Measurements from ENCODE around the gene SGSM1. TPM values are rescaled to one million over a fixed set of nuclear protein-coding genes. Genes with fewer than 3 reads are reported as not detected.
"Not testable (repeated sequence)": the region's sequence is repeated elsewhere in the genome, so short reads cannot be mapped to it uniquely, and the experiment has no call there.

Gene SGSM1
- total RNA-seq, 1 donor from 2014 or later: 4.1 TPM

- peak; percentile 51 to 55 for DNase-seq (ENCODE audit: low read depth in 2 of 2)
These were observed 29.0 kb downstream of the SGSM1 start for GRCh38 chr22:24834845-24835570.

- DNase-seq (ENCODE audit: low read depth in 2 of 2): no peak
These were observed 30.3 kb downstream of the SGSM1 start for GRCh38 chr22:24836282-24836681.

GRCh38 chr22:24837517-24837916, 31.5 kb downstream of the SGSM1 start:
- DNase-seq (ENCODE audit: low read depth in 2 of 2): not testable (repeated sequence)

GRCh38 chr22:24841261-24841660, 35.2 kb downstream of the SGSM1 start:
- no peak for DNase-seq (ENCODE audit: low read depth in 2 of 2)

GRCh38 chr22:24843048-24843447, 37.0 kb downstream of the SGSM1 start:
- peak in 1 of 2 donors; percentile 9 for DNase-seq (ENCODE audit: low read depth in 2 of 2)

GRCh38 chr22:24845041-24845898, 39.3 kb downstream of the SGSM1 start:
- DNase-seq (ENCODE audit: low read depth in 2 of 2): no peak

- DNase-seq (ENCODE audit: low read depth in 2 of 2): no peak
These were observed 41.5 kb downstream of the SGSM1 start for GRCh38 chr22:24847490-24847889.

GRCh38 chr22:24848559-24849168, 42.7 kb downstream of the SGSM1 start:
- no peak for DNase-seq (ENCODE audit: low read depth in 2 of 2)

GRCh38 chr22:24855794-24856193, 49.8 kb downstream of the SGSM1 start:
- no peak for DNase-seq (ENCODE audit: low read depth in 2 of 2)

- no peak for DNase-seq (ENCODE audit: low read depth in 2 of 2)
These were observed 51.6 kb downstream of the SGSM1 start for GRCh38 chr22:24857576-24857975.

- DNase-seq (ENCODE audit: low read depth in 2 of 2): no peak
These were observed 53.6 kb downstream of the SGSM1 start for GRCh38 chr22:24859587-24859986.

GRCh38 chr22:24865508-24865907, 59.5 kb downstream of the SGSM1 start:
- DNase-seq (ENCODE audit: low read depth in 2 of 2): no peak

- DNase-seq (ENCODE audit: low read depth in 2 of 2): no peak
These were observed 61.5 kb downstream of the SGSM1 start for GRCh38 chr22:24867323-24868022.

- DNase-seq (ENCODE audit: low read depth in 2 of 2): no peak
These were observed 63.0 kb downstream of the SGSM1 start for GRCh38 chr22:24868979-24869378.

GRCh38 chr22:24871611-24872205, 65.7 kb downstream of the SGSM1 start:
- no peak for DNase-seq (ENCODE audit: low read depth in 2 of 2)

GRCh38 chr22:24873226-24873625, 67.2 kb downstream of the SGSM1 start:
- DNase-seq (ENCODE audit: low read depth in 2 of 2): no peak

GRCh38 chr22:24875862-24876506, 70.0 kb downstream of the SGSM1 start:
- DNase-seq (ENCODE audit: low read depth in 2 of 2): peak in 1 of 2 donors; percentile 49

GRCh38 chr22:24876700-24877099, 70.7 kb downstream of the SGSM1 start:
- DNase-seq (ENCODE audit: low read depth in 2 of 2): no peak

- no peak for DNase-seq (ENCODE audit: low read depth in 2 of 2)
These were observed 73.0 kb downstream of the SGSM1 start for GRCh38 chr22:24878969-24879368.

GRCh38 chr22:24883432-24883831, 77.4 kb downstream of the SGSM1 start:
- DNase-seq (ENCODE audit: low read depth in 2 of 2): no peak

- no peak for DNase-seq (ENCODE audit: low read depth in 2 of 2)
These were observed 81.2 kb downstream of the SGSM1 start for GRCh38 chr22:24887260-24887659.

Data from dermis microvascular lymphatic vessel endothelial cell (primary cell).